ENCODE results near the gene CARHSP1.

CARHSP1 gene

DNA sequence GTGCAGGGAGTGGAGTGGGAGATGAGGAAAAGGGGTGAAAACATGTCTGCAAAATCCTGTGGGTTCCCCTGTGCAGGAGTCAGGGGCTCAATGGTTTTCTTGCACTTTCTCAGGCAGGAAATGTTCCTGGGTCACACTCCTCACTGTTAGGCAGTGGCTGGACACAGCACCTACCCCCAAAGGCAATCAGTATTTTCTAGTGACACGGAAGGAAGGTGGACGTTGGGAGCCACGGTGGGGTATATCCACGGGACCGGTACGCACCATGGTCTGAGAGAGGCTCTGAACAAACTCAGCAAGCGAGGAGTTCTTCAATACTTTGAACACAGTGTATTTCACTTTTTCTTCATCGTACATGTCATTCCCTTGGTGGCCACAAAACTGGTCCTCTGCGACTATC, 34.2 kb upstream of the CARHSP1 start:
- Mint-ChIP-seq H3K4me1 (ENCODE audit: low read depth in 2 of 2) (peaks cover 1 to 5% of the 10 kb centered on the region in 2 donors), H3K27ac (no peak overlapping the region), H3K27me3 (no peaks in the 10 kb centered on the region), H3K4me3 (no peak overlapping the region), H3K9me3 (no peaks in the 10 kb centered on the region), H3K36me3 (ENCODE audit: insufficient read depth) (peaks cover 96% of the 10 kb centered on the region)
- no peak for ATAC-seq (replicated peaks)
- DNase-seq = no peak

DNA sequence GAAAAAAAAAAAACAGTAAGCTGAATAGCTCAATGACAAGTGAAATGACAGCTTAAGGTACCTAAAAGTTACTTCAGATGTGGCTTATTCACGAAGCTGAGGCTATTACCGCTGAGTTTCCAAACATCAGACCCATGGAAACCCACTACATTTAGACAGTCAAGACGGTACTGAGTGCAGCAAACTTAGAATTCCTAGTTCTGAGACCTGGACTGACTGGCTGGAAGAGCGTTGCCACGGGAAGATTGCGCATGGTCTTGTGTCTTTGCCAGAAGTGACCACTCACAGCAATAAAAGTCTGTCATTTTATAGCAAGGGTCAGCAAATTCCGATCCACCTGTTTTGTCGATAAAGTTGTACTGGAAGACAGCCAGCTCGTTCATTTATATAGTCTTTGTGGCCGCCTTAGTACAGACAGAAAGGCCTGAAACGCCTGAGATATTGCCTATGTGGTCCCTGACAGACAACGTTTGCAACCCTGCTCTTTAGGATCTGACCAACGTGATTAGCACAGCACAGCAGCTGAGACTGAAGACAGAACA, 32.6 kb upstream of the CARHSP1 start:
- H3K4me1 Mint-ChIP-seq (ENCODE audit: low read depth in 2 of 2) = peaks cover 1 to 5% of the 10 kb centered on the region in 2 donors
- H3K36me3 Mint-ChIP-seq (ENCODE audit: insufficient read depth) = peaks cover 94% of the 10 kb centered on the region
- H3K27ac Mint-ChIP-seq = peak overlapping the region; percentile 25 to 44
- no peak for DNase-seq
- H3K4me3 Mint-ChIP-seq = no peak overlapping the region
- ATAC-seq (replicated peaks) = no peak
- H3K27me3 Mint-ChIP-seq = no peaks in the 10 kb centered on the region
- no peaks in the 10 kb centered on the region for H3K9me3 Mint-ChIP-seq

DNA sequence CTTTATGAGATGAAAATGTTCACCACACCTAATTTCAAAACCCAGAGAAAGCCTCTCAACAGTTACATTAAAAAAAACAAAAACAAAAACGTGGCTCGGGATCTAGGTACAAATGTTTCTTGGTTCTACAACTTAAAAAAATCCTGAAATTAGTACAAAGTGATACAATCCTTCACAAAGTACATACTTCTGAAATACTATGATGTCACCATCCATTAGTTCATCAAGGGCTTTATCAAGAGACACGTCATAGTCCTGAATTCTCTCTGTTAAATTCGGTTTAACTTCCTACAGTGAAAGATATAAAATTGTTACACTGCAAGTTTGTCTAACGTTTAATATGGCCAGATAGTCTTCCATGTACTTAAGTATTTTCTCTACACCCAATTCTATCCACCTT, 31.5 kb upstream of the CARHSP1 start:
- Mint-ChIP-seq H3K27me3 (no peaks in the 10 kb centered on the region), H3K9me3 (no peaks in the 10 kb centered on the region), H3K4me1 (ENCODE audit: low read depth in 2 of 2) (peaks cover 1 to 3% of the 10 kb centered on the region in 2 donors), H3K36me3 (ENCODE audit: insufficient read depth) (peaks cover 96% of the 10 kb centered on the region), H3K4me3 (no peak overlapping the region), H3K27ac (no peak overlapping the region)
- ATAC-seq (replicated peaks) (no peak), DNase-seq (no peak)

DNA sequence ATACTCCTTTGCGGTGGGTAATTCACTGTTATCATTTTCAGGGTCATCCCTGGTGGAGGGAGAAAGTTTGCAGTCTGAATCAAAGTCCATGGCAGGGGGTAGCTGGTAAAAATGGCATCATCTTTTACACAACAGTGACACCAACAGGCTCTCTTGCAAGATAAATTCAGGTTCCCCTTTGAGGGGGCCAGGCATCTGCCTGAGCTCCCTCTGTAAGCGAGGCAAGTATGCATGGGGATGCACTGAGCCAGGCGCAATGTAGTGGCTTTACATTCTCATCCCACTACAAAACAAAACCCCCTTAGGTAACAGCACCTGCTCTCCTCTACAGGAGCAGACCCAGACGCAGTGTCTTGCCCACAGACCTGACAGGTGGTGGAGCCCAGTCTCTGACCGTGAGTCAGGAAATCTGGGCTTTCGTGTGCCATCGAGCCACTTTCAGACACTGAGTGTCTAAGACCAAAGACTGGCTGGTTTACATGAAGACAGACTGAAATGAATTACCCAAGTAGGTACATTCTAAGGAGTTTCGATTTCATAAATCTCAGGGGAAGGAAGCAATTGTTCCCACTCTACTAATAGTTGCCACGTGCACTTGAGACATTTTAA, 31.0 kb upstream of the CARHSP1 start:
- H3K9me3 Mint-ChIP-seq = no peaks in the 10 kb centered on the region
- no peak overlapping the region for H3K4me3 Mint-ChIP-seq
- DNase-seq (no peak), ATAC-seq (replicated peaks) (no peak)
- no peak overlapping the region for H3K27ac Mint-ChIP-seq
- H3K4me1 Mint-ChIP-seq (ENCODE audit: low read depth in 2 of 2) = peaks cover 0 to 1% of the 10 kb centered on the region in 2 donors
- no peaks in the 10 kb centered on the region for H3K27me3 Mint-ChIP-seq
- H3K36me3 Mint-ChIP-seq (ENCODE audit: insufficient read depth) = peaks cover 96% of the 10 kb centered on the region

DNA sequence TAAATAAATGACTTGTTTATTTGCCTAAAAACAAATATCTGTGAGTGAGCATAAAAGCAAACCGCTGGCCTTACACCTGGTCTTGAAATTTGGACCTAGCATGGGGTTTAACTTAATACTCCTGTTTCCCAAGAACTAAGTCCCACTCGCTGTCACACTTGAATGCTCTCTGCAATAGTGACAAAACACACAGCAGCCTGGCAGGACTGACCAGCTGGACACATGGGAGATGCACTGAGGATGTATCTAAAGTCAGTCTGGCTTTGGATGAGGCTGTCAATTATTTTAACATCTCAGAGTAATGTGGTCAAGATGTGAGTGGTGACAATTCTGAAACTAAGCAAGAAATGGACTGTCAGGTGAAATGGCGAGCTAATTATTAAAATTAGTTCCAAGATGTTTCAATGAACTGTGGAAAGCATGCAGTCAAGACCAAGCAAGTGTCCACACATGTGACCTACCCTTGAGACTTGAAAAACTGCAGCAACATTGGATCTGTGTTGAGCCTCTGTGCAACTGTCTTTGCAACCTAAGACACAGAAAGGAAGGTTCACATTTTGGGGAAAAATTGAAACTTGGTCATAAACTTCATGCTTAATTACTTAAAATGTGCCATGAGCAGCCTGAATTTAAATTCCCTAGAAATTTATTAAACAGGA, 30.0 kb upstream of the CARHSP1 start:
- Mint-ChIP-seq H3K4me1 (ENCODE audit: low read depth in 2 of 2) (peaks cover 0 to 1% of the 10 kb centered on the region in 2 donors), H3K4me3 (no peak overlapping the region), H3K27me3 (no peaks in the 10 kb centered on the region), H3K27ac (peak overlapping the region; percentile 35 to 58), H3K36me3 (ENCODE audit: insufficient read depth) (peaks cover 98% of the 10 kb centered on the region), H3K9me3 (no peaks in the 10 kb centered on the region)
- no peak for ATAC-seq (replicated peaks)
- no peak for DNase-seq

DNA sequence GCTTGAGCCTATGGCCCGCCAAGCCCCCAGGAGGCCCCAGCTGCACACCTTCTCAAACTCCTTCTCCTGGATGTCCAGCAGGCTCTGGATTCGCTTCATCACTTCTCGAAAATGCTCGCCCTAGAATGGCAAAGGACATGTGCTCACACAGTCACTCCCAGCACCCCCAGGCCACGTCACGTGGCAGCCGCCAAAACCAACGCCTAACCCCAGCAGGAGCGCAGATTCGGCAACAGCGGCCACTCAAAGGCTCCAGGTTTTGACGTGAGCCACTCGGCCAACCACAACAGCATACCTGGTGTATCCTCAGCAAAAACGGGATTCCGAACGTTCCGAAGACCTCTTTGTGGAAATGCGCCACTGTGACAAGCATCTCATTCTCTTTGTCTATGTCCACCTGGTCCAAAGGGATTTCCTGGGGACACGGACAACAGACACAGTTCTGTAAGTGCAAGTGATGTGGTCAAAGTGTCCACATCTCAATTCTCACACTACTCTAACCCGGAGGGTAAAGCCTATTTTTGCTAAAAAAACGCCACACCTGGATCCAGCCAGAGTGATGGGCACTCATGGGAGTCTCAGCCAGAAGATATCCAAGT, 26.0 kb upstream of the CARHSP1 start:
- H3K27me3 Mint-ChIP-seq = no peaks in the 10 kb centered on the region
- no peak for ATAC-seq (replicated peaks)
- H3K4me1 Mint-ChIP-seq (ENCODE audit: low read depth in 2 of 2) = peaks cover 2 to 8% of the 10 kb centered on the region in 2 donors
- no peaks in the 10 kb centered on the region for H3K9me3 Mint-ChIP-seq
- no peak for DNase-seq
- peak overlapping the region in 1 of 2 donors; percentile 45 for H3K27ac Mint-ChIP-seq
- peaks cover 89% of the 10 kb centered on the region for H3K36me3 Mint-ChIP-seq (ENCODE audit: insufficient read depth)
- H3K4me3 Mint-ChIP-seq = no peak overlapping the region

DNA sequence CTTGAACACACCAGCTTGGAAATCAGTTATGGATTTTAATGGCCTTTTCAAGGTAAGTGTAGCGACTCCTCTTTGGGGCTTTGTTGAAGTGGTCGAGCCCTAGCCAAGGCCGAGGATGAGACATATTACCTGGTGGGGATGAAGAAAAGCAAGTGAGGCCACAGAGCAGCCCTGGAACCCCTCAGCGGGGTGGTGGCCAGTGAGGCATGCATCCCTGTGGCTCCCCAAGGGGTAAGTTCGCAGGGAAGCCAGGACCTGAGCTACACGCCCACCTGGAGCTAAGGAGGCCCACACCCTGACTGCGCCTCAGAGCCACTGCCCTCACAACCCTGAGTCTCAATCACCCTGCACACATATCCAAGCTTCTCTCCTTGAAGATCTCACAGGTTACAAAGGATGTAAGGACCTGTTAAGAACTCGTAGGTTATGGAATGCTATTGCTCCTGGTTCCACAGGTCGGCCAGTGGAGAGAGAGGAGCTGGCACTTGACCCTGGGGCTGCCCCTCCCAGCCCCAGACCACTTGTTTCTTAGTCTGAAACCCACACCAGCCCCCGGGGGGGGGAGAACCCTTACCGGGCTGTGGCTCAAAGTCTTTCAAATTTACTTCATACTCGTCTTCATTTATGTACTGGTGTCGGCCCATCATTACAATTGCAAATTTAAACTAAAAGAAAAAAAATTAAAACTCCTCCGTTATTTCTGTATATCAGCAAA, 25.3 kb upstream of the CARHSP1 start:
- Mint-ChIP-seq H3K27ac (peak overlapping the region in 1 of 2 donors; percentile 45), H3K36me3 (ENCODE audit: insufficient read depth) (peaks cover 87% of the 10 kb centered on the region), H3K4me3 (no peak overlapping the region), H3K27me3 (no peaks in the 10 kb centered on the region), H3K4me1 (ENCODE audit: low read depth in 2 of 2) (peaks cover 2 to 8% of the 10 kb centered on the region in 2 donors), H3K9me3 (no peaks in the 10 kb centered on the region)
- DNase-seq = no peak
- ATAC-seq (replicated peaks) = no peak

DNA sequence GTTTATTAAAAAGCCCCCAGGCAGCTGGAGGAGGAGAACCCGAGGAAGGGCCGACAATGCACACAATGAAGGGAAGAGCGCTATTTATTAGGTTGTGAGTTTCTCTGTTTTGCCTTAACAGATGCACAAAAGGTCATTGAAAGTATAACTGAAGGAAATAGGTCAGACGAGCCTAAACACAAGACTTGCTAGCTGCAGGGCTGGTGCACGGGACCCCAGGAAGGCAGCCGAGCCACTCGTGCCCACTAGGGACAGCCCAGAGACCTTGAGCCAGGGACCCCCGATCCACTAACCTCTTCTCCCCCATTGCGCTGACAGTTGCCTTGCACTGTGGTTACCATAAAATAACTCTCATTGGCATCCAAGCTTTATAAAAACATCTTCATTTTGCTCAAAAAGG, 24.6 kb upstream of the CARHSP1 start:
- H3K4me1 Mint-ChIP-seq (ENCODE audit: low read depth in 2 of 2) = peaks cover 2 to 8% of the 10 kb centered on the region in 2 donors
- H3K4me3 Mint-ChIP-seq = no peak overlapping the region
- H3K36me3 Mint-ChIP-seq (ENCODE audit: insufficient read depth) = peaks cover 87% of the 10 kb centered on the region
- H3K9me3 Mint-ChIP-seq = no peaks in the 10 kb centered on the region
- no peaks in the 10 kb centered on the region for H3K27me3 Mint-ChIP-seq
- peak overlapping the region in 1 of 2 donors; percentile 93 for H3K27ac Mint-ChIP-seq
- no peak for ATAC-seq (replicated peaks)
- DNase-seq = no peak

DNA sequence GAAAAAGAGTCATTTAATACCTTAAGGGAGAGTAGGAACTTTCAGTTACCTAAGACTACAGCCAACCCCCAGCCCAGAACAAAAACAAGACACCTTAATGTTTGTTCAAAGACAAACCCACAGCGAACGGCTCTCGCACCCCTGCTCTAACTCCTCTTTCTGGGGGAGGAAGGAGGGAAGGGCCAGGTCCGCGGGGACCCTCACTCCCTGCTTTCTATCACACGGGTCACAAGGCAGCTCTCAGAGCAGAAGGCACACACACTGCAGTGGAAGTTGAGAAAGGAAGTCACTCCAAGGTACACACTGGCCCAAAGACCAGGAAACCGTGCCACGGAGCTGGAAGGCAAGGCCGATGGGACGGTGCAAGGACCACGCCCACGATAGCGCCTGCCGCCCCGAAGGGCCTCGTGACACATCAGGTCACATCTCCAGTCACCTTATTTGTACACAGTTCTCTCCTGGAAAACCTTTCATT, 23.3 kb upstream of the CARHSP1 start:
- peak overlapping the region; percentile 47 to 56 for H3K4me3 Mint-ChIP-seq
- peak overlapping the region; percentile 85 to 93 for H3K27ac Mint-ChIP-seq
- peaks cover 78% of the 10 kb centered on the region for H3K36me3 Mint-ChIP-seq (ENCODE audit: insufficient read depth)
- DNase-seq (no peak), ATAC-seq (replicated peaks) (no peak)
- peaks cover 4 to 12% of the 10 kb centered on the region in 2 donors for H3K4me1 Mint-ChIP-seq (ENCODE audit: low read depth in 2 of 2)
- H3K27me3 Mint-ChIP-seq = no peaks in the 10 kb centered on the region
- no peaks in the 10 kb centered on the region for H3K9me3 Mint-ChIP-seq

DNA sequence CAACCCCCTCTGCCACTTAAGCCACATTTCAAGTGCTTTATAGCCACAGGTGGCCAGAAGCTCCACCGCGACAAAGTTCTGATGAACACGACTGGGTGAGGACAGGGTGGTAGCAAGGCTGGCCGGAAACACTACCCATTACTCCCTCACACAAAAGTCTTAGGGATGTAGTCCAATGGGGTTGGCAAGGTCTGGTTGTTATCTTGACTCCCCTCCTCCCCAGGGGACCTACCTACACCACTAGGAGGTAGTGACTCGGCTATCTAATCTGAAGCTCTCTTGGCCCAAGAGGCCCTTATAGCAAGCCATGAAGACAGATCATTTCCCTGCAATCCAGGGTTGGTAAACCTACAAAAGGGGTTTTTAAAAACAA, 21.7 kb upstream of the CARHSP1 start:
- Mint-ChIP-seq H3K4me3 (no peak overlapping the region), H3K4me1 (ENCODE audit: low read depth in 2 of 2) (peaks cover 11 to 21% of the 10 kb centered on the region in 2 donors), H3K27ac (peak overlapping the region; percentile 85 to 93), H3K9me3 (no peaks in the 10 kb centered on the region), H3K36me3 (ENCODE audit: insufficient read depth) (peaks cover 63% of the 10 kb centered on the region), H3K27me3 (peaks cover 5 to 8% of the 10 kb centered on the region in 2 donors)
- ATAC-seq (replicated peaks) = no peak
- DNase-seq = no peak

DNA sequence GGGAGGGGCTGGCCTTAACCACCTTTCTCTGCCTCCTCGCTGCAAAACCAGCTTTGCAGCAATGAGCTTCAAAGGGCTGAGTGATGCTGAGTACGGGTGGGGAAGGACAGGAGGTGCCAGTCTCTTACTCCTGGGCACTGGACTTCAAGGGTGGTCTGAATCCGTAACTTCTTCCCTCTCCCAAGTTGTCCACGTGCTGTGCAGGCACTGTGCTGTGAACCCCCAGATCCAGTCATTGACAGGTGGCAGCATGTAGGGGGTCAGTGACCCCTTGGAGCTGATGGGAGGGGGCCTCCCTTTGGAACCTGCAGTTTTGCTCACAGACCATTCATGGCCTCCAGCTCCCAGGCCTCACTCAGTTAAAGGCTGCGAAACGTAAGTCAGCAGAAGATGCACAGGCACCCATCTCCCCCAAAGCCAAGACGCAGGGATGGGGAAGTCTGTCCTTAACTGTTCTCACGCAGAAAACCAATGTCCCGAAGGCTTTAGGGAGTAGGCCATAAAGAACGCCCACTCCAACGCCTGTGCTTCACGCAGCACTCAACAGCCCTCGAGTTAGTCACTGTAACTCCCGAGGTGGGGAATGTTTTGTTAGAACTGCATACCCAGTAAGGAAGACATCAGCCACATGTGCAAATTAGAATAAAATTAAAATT, 21.2 kb upstream of the CARHSP1 start:
- peak overlapping the region in 1 of 2 donors; percentile 85 for H3K27ac Mint-ChIP-seq
- H3K27me3 Mint-ChIP-seq = peaks cover 9 to 13% of the 10 kb centered on the region in 2 donors
- ATAC-seq (replicated peaks) (no peak), DNase-seq (no peak)
- peaks cover 12 to 22% of the 10 kb centered on the region in 2 donors for H3K4me1 Mint-ChIP-seq (ENCODE audit: low read depth in 2 of 2)
- no peaks in the 10 kb centered on the region for H3K9me3 Mint-ChIP-seq
- H3K36me3 Mint-ChIP-seq (ENCODE audit: insufficient read depth) = peaks cover 57% of the 10 kb centered on the region
- H3K4me3 Mint-ChIP-seq = no peak overlapping the region

DNA sequence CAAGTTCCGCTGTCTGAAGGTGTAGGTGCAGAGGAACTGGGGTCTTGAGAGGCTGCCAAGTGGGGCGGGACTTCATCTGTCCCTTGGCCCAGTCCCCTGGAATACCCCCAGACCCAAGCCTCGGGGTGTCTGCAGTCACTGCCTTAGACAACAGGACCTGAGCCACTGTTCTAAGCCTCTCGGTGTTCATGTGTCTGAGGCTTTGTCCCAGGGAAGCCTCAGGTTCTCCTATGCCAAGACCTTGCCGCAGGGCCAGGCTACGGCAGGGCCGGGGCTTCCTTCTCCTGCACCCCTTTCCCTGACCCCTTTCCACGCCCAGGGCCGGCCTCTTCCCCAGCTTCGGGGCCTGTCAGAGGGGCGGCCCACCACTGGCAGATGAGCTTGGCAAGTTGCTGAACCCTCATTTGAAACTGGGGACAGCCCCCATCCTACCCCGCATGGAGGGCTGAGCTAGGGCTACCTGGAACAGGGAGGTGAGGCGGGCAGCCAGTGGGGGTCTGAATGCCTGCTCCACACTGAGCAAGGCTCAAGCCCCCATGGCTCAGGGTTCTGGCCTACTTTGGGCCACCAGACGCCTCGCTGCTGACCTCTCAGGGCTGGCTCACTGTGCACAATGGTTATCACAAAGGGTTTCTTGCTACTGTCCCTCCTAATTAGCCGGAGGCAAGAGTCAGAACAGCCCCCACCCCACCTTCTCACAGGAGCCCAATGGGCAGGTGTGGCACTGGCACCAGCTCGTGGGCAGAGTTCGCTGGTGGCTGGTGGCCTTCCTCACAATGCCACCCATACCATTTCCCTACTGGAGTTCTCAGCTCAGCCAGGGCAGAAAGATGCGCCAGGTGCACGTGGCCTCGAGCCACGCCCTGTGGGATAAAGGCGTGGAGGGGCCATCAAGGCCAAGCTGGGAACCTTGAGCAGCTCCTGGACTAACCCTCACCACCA, 20.4 kb upstream of the CARHSP1 start:
- no peak overlapping the region for H3K4me3 Mint-ChIP-seq
- no peak for DNase-seq
- no peaks in the 10 kb centered on the region for H3K9me3 Mint-ChIP-seq
- peaks cover 49% of the 10 kb centered on the region for H3K36me3 Mint-ChIP-seq (ENCODE audit: insufficient read depth)
- peaks cover 9 to 15% of the 10 kb centered on the region in 2 donors for H3K27me3 Mint-ChIP-seq
- H3K4me1 Mint-ChIP-seq (ENCODE audit: low read depth in 2 of 2) = peaks cover 12 to 22% of the 10 kb centered on the region in 2 donors
- H3K27ac Mint-ChIP-seq = no peak overlapping the region
- ATAC-seq (replicated peaks) = no peak

Data from effector memory CD8-positive, alpha-beta T cell (primary cell).